GM12874 (cell line): Measurements from ENCODE around the gene PROCR.

Source experiments
- TF ChIP-seq, protein P1 (sequence below): IDR thresholded peaks from 2 replicates; pipeline ENCODE4 v1.5.1; 2011; ENCODE audit warnings: low read depth, mild to moderate bottlenecking, control low read depth, low read length, moderate library complexity; ENCODE audit not compliant: insufficient read depth

Gene PROCR

DNA sequence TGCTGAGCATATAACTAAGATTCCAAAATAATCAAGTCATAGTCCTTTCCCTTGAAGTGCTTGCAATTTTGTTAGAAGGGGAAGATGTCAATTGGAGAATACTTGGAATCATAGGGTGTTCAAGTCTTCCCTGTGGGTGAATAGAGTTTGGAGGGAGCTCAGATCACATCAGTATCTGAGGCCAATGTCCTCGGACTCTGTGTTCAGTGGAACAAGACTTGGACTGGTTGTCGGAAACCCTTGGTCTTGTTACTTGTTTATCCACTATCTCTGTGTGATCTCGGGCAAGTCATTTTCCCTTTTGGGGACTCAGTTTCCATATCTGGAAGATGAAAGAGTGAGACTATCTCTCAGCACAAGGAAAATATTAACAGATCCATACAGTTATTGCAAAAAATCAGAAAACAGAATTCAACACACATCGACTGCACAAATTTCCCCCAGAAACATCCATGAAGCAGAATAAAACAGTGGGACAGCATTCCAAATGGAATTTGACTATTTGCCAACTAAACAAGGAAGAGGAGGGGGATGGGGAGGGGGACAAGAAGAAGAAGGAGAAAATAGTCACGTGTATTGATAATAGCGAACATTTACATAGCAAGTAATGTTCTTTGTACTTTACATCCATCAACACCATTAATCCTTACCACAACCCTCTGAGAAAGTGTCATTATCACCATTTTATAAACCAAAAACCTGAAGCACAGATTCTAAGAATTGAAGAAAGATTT is 20.9 kb upstream of the PROCR start:
- TF ChIP-seq, protein P1, sequence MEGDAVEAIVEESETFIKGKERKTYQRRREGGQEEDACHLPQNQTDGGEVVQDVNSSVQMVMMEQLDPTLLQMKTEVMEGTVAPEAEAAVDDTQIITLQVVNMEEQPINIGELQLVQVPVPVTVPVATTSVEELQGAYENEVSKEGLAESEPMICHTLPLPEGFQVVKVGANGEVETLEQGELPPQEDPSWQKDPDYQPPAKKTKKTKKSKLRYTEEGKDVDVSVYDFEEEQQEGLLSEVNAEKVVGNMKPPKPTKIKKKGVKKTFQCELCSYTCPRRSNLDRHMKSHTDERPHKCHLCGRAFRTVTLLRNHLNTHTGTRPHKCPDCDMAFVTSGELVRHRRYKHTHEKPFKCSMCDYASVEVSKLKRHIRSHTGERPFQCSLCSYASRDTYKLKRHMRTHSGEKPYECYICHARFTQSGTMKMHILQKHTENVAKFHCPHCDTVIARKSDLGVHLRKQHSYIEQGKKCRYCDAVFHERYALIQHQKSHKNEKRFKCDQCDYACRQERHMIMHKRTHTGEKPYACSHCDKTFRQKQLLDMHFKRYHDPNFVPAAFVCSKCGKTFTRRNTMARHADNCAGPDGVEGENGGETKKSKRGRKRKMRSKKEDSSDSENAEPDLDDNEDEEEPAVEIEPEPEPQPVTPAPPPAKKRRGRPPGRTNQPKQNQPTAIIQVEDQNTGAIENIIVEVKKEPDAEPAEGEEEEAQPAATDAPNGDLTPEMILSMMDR = no peak

DNA sequence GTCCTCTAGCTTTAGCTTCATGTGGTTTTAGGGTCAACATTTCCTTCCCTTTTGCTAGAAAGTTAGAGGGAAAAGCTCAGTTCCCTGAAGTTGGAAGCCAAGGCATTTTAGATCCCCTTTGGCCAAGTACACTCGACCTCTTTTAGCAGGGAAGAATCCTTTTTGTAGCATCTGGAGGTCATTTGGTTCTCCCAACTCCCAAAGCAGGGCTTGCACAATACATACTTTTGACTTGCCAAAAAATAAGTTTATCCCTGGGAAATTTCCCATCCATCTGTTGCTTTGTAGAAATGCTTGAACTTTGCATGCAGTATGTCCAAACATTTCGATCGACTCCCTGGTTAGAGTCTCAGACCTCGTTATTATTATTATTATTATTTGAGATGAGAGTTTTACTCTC is 20.1 kb upstream of the PROCR start:
- TF ChIP-seq, protein P1 = no peak

DNA sequence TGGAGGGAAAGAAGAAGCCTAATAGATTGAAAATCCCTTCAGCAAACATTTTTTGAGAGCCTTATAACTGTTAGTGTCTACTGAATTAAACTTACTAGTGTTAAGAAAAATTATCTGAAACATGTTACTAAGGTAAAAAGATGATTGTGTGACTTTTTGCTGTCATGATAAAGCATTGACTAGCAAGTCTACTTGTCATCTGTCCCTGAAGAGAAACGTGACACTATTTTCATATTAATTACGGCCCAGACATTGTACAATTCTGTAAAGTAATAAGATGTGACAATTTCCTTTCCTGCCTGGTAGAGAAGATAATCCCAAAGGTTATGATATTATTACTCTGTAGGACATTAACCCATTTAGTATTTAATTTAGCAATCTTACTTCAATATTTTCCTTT is 15.9 kb upstream of the PROCR start:
- TF ChIP-seq, protein P1 = no peak

DNA sequence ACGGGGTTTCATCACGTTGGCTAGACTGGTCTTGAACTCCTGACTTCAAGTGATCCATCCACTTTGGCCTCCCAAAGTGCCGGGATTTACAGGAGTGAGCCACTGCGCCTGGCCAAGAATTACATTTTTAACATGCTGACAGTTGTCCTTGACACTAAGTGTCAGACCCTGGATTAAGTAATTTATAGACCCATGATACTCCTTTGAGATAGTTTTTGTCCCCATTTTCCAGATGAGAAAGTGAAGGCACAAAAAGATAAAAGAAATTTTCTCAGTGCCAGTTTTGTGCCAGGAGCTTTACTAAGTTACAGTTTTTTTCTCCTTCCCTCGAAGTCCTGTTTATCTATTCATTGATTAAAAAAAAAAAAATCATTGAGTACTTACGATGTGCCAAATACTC is 14.9 kb upstream of the PROCR start:
- TF ChIP-seq, protein P1 = no peak

DNA sequence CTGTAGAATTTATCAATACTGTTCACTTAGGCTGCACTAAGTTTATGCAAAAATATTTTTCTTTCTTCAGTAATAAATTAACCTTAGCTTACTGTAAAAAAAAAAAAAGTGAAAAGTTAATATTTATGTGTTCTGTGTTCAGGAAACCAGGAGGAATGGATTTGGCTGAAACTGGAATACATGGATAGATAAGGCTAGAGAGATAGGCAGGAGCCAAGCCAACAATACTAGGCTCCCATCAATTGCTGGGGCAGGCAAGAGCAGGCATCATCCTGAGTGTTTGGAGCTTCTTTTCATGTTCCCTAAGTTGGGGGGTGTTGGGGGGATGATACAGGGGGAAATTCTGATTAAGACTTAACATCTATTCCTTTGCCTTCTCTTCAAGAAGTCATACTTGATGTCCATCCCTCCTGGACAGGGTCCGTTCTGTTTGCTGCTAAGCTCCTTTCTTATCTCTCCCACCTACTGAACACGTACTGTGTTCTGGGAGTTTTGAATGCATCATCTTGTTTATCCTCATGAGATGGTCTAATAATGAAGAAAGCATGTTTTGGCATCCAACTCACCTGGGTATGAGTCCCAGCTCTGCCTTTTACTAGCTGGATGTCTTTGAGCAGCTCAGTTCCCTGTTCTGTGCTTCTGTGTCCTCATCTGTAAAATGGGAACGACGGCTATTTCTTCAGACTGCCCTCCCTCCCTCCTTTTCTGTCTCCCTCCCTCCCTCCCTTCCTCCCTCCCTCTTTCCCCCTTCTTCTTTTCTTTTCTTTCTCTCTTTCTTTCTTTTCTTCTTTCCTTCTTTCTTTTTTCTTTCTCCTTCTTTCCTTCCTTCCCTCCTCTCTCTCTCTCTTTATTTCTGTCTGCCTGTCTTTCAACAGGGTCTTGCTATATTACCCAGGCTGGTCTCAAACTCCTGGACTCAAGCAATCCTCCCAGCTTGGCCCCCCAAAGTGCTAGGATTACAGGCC is 6.4 kb upstream of the PROCR start:
- TF ChIP-seq, protein P1 = no peak

DNA sequence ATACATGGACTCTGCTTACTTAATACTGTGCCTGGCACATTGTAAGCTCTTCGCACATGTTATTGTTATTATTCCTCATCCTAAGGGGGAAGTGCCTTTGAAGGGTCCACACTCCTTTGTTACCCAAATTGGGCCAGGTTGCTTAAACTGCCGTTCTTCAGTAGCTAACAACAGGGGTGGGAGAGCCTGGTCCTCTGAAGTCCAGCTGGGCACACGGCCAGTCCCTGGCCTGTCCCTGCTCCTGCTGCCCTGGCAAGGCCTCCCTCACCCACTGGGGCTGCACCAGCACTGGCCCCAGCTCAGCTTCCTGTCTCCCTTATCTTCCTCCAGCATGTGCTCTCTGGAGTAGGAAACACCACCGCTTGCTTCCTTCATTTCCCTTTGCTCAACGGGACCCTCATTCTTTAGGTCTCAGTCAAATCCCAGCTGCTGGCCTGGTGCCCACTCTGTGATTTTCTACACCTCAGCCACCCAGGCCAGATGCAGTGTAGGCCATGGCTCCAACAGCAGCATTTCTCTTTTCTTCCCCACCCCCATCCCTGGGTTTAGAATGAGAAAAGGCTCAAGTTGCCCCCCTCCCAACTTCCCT is 5.5 kb upstream of the PROCR start:
- TF ChIP-seq, protein P1 = no peak

DNA sequence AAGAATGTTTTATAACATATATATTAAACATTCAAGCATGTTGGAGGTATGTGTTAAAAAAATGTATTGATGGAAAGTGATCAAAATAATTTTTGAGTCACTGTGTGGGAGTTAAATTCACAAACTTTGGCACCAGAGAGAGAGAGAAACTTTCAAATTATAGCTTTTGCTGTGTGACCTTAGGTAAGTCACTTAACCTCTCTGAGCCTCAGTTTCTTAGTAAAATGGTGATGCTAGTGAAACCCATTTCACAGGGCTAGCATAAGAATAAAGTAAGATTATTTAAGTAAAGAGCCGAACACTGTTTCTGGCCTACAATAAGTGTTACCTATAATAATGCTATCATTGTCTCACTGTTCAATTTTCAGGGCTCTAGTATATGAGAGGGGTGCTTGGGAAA is 4.1 kb upstream of the PROCR start:
- TF ChIP-seq, protein P1 = no peak
